ENCODE data around the gene ZNF618. TPM values are rescaled to one million over a fixed set of nuclear protein-coding genes. Genes with fewer than 3 reads are reported as not detected.
"Not testable (repeated sequence)": the region's sequence is repeated elsewhere in the genome, so short reads cannot be mapped to it uniquely, and the experiment has no call there.

The ZNF618 gene
- total RNA-seq, 1 donor from 2014 or later = 10.2 TPM

DNA sequence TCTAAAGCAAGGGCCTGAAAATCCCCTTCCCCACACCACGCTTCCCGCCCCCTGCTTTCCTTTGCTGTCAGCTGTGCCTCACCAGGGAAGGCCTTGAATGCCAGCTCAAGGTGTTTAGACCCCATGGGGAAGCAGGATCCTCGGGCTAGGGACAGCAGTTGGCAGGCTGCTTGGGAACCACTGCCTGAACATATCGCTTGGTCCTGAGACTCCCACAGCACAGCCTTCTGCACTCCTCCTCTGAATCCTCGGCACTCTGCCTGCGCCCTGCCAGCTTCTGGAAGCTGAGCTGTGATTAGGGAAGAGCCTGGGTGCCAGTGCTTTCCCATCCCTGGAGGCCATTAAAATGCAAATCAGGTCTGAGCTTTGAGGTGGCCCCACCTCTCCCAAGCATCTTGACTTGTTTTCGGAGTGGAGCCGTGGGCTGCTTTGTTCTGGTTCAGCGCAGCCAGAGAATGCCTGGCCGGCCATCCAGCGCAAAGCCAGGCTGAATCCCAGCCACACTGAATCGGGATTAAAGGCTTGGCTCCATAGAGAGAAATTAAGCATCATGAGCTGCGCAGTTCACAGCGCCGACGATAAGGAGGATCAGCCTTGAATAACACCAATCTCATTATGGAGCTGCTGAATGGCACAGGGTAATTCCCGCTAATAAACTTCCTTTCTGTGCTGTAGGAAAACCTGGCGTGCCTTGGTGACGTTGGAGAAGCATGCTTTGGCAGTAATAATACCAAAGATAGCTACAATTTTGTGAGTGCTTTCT, 162.0 kb downstream of the ZNF618 start:
- Histone ChIP-seq H3K27ac (no peak overlapping the region), H3K27me3 (ENCODE audit: low read depth) (no peaks in the 10 kb centered on the region), H3K4me3 (no peak overlapping the region), H3K36me3 (peaks cover 52% of the 10 kb centered on the region), H3K4me1 (no peaks in the 10 kb centered on the region), H3K9me3 (no peaks in the 10 kb centered on the region)
- intact Hi-C loops (cut with DNase I) = no loop called here
- ATAC-seq (no peak), DNase-seq (no peak)
- TF ChIP-seq, protein P1, sequence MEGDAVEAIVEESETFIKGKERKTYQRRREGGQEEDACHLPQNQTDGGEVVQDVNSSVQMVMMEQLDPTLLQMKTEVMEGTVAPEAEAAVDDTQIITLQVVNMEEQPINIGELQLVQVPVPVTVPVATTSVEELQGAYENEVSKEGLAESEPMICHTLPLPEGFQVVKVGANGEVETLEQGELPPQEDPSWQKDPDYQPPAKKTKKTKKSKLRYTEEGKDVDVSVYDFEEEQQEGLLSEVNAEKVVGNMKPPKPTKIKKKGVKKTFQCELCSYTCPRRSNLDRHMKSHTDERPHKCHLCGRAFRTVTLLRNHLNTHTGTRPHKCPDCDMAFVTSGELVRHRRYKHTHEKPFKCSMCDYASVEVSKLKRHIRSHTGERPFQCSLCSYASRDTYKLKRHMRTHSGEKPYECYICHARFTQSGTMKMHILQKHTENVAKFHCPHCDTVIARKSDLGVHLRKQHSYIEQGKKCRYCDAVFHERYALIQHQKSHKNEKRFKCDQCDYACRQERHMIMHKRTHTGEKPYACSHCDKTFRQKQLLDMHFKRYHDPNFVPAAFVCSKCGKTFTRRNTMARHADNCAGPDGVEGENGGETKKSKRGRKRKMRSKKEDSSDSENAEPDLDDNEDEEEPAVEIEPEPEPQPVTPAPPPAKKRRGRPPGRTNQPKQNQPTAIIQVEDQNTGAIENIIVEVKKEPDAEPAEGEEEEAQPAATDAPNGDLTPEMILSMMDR (IDR thresholded peaks at IDR 0.05) = no peak

- DNase-seq = no peak
- Histone ChIP-seq H3K27me3 (ENCODE audit: low read depth) (no peaks in the 10 kb centered on the region), H3K4me3 (no peak overlapping the region), H3K4me1 (no peaks in the 10 kb centered on the region), H3K9me3 (no peaks in the 10 kb centered on the region), H3K27ac (no peak overlapping the region), H3K36me3 (peaks cover 45% of the 10 kb centered on the region)
- intact Hi-C loops (cut with DNase I) = no loop called here
- no peak for ATAC-seq
- TF ChIP-seq, protein P1 (IDR thresholded peaks at IDR 0.05) = no peak
These were observed 162.7 kb downstream of the ZNF618 start for GRCh38 chr9:114038724-114039313.

DNA sequence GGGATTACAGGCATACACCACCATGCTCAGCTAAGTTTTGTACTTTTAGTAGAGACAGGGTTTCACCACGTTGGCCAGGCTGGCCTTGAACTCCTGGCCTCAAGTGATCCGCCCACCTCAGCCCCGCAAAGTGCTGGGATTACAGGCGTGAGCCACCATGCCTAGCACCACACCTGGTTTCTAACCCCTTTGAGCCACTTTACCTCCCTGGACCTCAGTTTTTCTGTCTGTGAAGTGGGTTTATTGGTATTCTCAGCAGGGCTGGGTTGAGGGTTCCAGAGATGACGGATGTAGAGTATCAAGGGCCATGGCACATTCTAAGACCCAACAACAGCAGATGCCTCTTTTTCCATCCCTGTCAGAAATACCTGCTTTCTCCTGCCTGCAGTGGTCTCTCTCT, 163.4 kb downstream of the ZNF618 start:
- no peak overlapping the region for H3K27ac ChIP-seq
- H3K27me3 ChIP-seq (ENCODE audit: low read depth) = no peaks in the 10 kb centered on the region
- H3K4me1 ChIP-seq = no peaks in the 10 kb centered on the region
- H3K36me3 ChIP-seq = peaks cover 39% of the 10 kb centered on the region
- intact Hi-C loops (cut with DNase I) = no loop called here
- H3K4me3 ChIP-seq = no peak overlapping the region
- TF ChIP-seq, protein P1 (IDR thresholded peaks at IDR 0.05) = no peak
- DNase-seq (no peak), ATAC-seq (no peak)
- no peaks in the 10 kb centered on the region for H3K9me3 ChIP-seq

DNA sequence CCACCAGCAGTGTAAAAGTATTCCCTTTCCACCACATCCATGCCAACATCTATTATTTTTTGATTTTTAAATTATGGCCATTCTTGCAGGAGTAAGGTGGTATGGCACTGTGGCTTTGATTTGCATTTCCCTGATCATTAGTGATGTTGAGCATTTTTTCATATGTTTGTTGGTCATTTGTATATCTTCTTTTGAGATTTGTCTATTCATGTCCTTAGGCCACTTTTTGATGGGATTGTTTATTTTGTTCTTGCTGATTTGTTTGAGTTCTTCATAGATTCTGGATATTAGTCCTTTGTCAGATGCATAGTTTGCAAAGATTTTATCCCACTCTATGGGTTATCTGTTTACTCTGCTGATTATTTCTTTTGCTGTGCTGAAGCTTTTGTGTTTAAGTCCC, 167.6 kb downstream of the ZNF618 start:
- intact Hi-C loops (cut with DNase I); H3K4me1 ChIP-seq; H3K27me3 ChIP-seq (ENCODE audit: low read depth); ATAC-seq; H3K9me3 ChIP-seq; DNase-seq; H3K4me3 ChIP-seq; H3K27ac ChIP-seq: not testable (repeated sequence)
- peaks cover 18% of the 10 kb centered on the region for H3K36me3 ChIP-seq

- Histone ChIP-seq H3K4me3 (no peak overlapping the region), H3K27ac (no peak overlapping the region), H3K36me3 (peaks cover 25% of the 10 kb centered on the region), H3K4me1 (no peaks in the 10 kb centered on the region), H3K9me3 (no peaks in the 10 kb centered on the region), H3K27me3 (ENCODE audit: low read depth) (no peaks in the 10 kb centered on the region)
- DNase-seq (no peak), ATAC-seq (no peak)
- intact Hi-C loops (cut with DNase I) = no loop called here
- TF ChIP-seq, protein P1 (IDR thresholded peaks at IDR 0.05) = no peak
These were observed 170.2 kb downstream of the ZNF618 start for GRCh38 chr9:114046237-114046755.

- H3K27me3 ChIP-seq (ENCODE audit: low read depth) = no peaks in the 10 kb centered on the region
- H3K27ac ChIP-seq = no peak overlapping the region
- no peak for DNase-seq
- no peak overlapping the region for H3K4me3 ChIP-seq
- peaks cover 25% of the 10 kb centered on the region for H3K36me3 ChIP-seq
- no peak for ATAC-seq
- TF ChIP-seq, protein P1 (IDR thresholded peaks at IDR 0.05) = no peak
- H3K4me1 ChIP-seq = no peaks in the 10 kb centered on the region
- H3K9me3 ChIP-seq = no peaks in the 10 kb centered on the region
- intact Hi-C loops (cut with DNase I) = no loop called here
These were observed 170.8 kb downstream of the ZNF618 start for GRCh38 chr9:114046875-114047274.

Measured in lower lobe of right lung (tissue), 2 donors.